GM19238 (cell line): Measurements from ENCODE around the gene RPL23.

Experiments used
- DNase-seq: peaks from one replicate; pipeline ENCODE4 v3.0.0; 2011; ENCODE audit warnings: low spot score; ENCODE audit not compliant: insufficient read length

RPL23 gene

GRCh38 chr17:38799501-38800236 is 53.9 kb downstream of the RPL23 start, which contains the start of gene PIP4K2B:
PIP4K2B (minus strand) TSS chr17:38799556; CDS start chr17:38799424, 132 bp downstream.
- peak; percentile 98 for DNase-seq

GRCh38 chr17:38798614-38799500 is 54.7 kb downstream of the RPL23 start:
- DNase-seq = peak; percentile 56
